NCI-H82 treated with DMSO at 0.1 percent for 48 hours (cell line): ENCODE data around the gene WIZ.
"Not testable (repeated sequence)": the region's sequence is repeated elsewhere in the genome, so short reads cannot be mapped to it uniquely, and the experiment has no call there.

Experiments used
- DNase-seq: peaks from one replicate; lab custom pipeline; 2025; ENCODE audit not compliant: unreplicated experiment; lab: John Stamatoyannopoulos, UW

Gene WIZ

GRCh38 chr19:15449620-15450527 is at the start of gene WIZ:
TSS of gene WIZ (minus strand) at chr19:15449956. CDS start at chr19:15448307, 1,649 bp downstream.
- DNase-seq: no peak

- no peak for DNase-seq
Observed at GRCh38 chr19:15498910-15499309, 49.2 kb upstream of the WIZ start.

- DNase-seq: no peak
Observed at GRCh38 chr19:15498156-15498858, 48.6 kb upstream of the WIZ start.

- no peak for DNase-seq
Observed at GRCh38 chr19:15495151-15495550, 45.4 kb upstream of the WIZ start.

GRCh38 chr19:15488489-15489226 is 38.9 kb upstream of the WIZ start:
- DNase-seq: no peak

- DNase-seq: no peak
Observed at GRCh38 chr19:15487038-15487437, 37.3 kb upstream of the WIZ start.

GRCh38 chr19:15485768-15486167 is 36.0 kb upstream of the WIZ start:
- not testable (repeated sequence) for DNase-seq

- DNase-seq: not testable (repeated sequence)
Observed at GRCh38 chr19:15480996-15481395, 31.2 kb upstream of the WIZ start.

- no peak for DNase-seq
Observed at GRCh38 chr19:15479391-15480345, 29.9 kb upstream of the WIZ start, which contains the start of gene PGLYRP2. TSS of gene PGLYRP2 (minus strand) at chr19:15479501. CDS start at chr19:15479371, 130 bp downstream.

GRCh38 chr19:15476325-15476724 is 26.6 kb upstream of the WIZ start:
- no peak for DNase-seq

- no peak for DNase-seq
Observed at GRCh38 chr19:15475611-15476010, 25.9 kb upstream of the WIZ start.

GRCh38 chr19:15475169-15475568 is 25.4 kb upstream of the WIZ start:
- no peak for DNase-seq

- DNase-seq: not testable (repeated sequence)
Observed at GRCh38 chr19:15473821-15474220, 24.1 kb upstream of the WIZ start.

- no peak for DNase-seq
Observed at GRCh38 chr19:15471639-15472101, 21.9 kb upstream of the WIZ start.

- no peak for DNase-seq
Observed at GRCh38 chr19:15469513-15470297, 19.9 kb upstream of the WIZ start.

GRCh38 chr19:15468675-15469512 is 19.1 kb upstream of the WIZ start:
- no peak for DNase-seq

- DNase-seq: no peak
Observed at GRCh38 chr19:15467734-15468214, 18.0 kb upstream of the WIZ start.
